ENCODE results near the gene ELL.

GRCh38 chr19:18443406-18443805 is 78.5 kb downstream of the ELL start:
- TF ChIP-seq, protein P1, sequence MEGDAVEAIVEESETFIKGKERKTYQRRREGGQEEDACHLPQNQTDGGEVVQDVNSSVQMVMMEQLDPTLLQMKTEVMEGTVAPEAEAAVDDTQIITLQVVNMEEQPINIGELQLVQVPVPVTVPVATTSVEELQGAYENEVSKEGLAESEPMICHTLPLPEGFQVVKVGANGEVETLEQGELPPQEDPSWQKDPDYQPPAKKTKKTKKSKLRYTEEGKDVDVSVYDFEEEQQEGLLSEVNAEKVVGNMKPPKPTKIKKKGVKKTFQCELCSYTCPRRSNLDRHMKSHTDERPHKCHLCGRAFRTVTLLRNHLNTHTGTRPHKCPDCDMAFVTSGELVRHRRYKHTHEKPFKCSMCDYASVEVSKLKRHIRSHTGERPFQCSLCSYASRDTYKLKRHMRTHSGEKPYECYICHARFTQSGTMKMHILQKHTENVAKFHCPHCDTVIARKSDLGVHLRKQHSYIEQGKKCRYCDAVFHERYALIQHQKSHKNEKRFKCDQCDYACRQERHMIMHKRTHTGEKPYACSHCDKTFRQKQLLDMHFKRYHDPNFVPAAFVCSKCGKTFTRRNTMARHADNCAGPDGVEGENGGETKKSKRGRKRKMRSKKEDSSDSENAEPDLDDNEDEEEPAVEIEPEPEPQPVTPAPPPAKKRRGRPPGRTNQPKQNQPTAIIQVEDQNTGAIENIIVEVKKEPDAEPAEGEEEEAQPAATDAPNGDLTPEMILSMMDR (conservative IDR thresholded peaks at IDR 0.05): no peak
- TF ChIP-seq EZH2 (IDR thresholded peaks at IDR 0.05; ENCODE audit: low read depth): no peak
